ENCODE data around the gene ARPP21.
A peak's percentile ranks its signal among the peaks of the same experiment; 100 is the strongest.

The ARPP21 gene

DNA sequence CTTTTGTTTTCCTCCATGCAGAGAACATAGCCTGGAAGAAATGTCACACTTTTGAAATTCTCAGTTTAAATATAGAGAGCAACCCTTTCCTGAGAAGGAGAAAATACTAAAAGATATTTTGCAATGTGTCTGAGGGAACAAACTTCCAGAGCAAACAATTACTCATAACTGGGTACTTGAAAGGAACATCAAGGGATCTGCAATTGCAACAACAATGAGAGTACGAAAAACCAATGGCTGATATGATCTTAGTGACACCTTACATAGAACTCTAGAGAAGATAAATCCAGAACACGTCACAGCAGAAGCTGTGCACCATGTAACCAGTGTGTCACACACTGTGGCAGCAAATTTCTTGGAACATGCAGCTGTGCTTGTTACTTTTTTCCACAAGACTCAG lies 14.6 kb upstream of the ARPP21 start:
- H3K27me3 ChIP-seq (ENCODE audit: control insufficient read depth, insufficient read depth, low read length) = no peaks in the 10 kb centered on the region
- no peak overlapping the region for H3K4me2 ChIP-seq (ENCODE audit: low read length)
- no peaks in the 10 kb centered on the region for H3K9me3 ChIP-seq (replicated peaks; ENCODE audit: low read length)
- H3K36me3 ChIP-seq (ENCODE audit: insufficient read depth, low read length) = no peaks in the 10 kb centered on the region
- no peaks in the 10 kb centered on the region for H3K4me1 ChIP-seq (ENCODE audit: control insufficient read depth, insufficient read depth, low read length)
- no peak overlapping the region for H3K9ac ChIP-seq (ENCODE audit: low read depth, low read length)
- no peak overlapping the region for H3K4me3 ChIP-seq (ENCODE audit: low read length)

- H3K9me3 ChIP-seq (replicated peaks; ENCODE audit: low read length) = no peaks in the 10 kb centered on the region
- no peaks in the 10 kb centered on the region for H3K27me3 ChIP-seq (ENCODE audit: control insufficient read depth, insufficient read depth, low read length)
- H3K36me3 ChIP-seq (ENCODE audit: insufficient read depth, low read length) = no peaks in the 10 kb centered on the region
- H3K9ac ChIP-seq (ENCODE audit: low read depth, low read length) = no peak overlapping the region
- H3K4me2 ChIP-seq (ENCODE audit: low read length) = no peak overlapping the region
- H3K4me1 ChIP-seq (ENCODE audit: control insufficient read depth, insufficient read depth, low read length) = no peaks in the 10 kb centered on the region
- no peak overlapping the region for H3K4me3 ChIP-seq (ENCODE audit: low read length)
Measured at GRCh38 chr3:35633332-35634124, 5.8 kb upstream of the ARPP21 start.

GRCh38 chr3:35635407-35635806 lies 3.9 kb upstream of the ARPP21 start:
- Histone ChIP-seq H3K27me3 (ENCODE audit: control insufficient read depth, insufficient read depth, low read length) (peaks cover 6% of the 10 kb centered on the region), H3K4me2 (ENCODE audit: low read length) (no peak overlapping the region), H3K9ac (ENCODE audit: low read depth, low read length) (no peak overlapping the region), H3K4me1 (ENCODE audit: control insufficient read depth, insufficient read depth, low read length) (peaks cover 4% of the 10 kb centered on the region), H3K9me3 (replicated peaks; ENCODE audit: low read length) (no peaks in the 10 kb centered on the region), H3K36me3 (ENCODE audit: insufficient read depth, low read length) (no peaks in the 10 kb centered on the region), H3K4me3 (ENCODE audit: low read length) (no peak overlapping the region)

- Histone ChIP-seq H3K36me3 (ENCODE audit: insufficient read depth, low read length) (no peaks in the 10 kb centered on the region), H3K9ac (ENCODE audit: low read depth, low read length) (no peak overlapping the region), H3K27me3 (ENCODE audit: control insufficient read depth, insufficient read depth, low read length) (peaks cover 9% of the 10 kb centered on the region), H3K4me2 (ENCODE audit: low read length) (no peak overlapping the region), H3K9me3 (replicated peaks; ENCODE audit: low read length) (no peaks in the 10 kb centered on the region), H3K4me3 (ENCODE audit: low read length) (no peak overlapping the region), H3K4me1 (ENCODE audit: control insufficient read depth, insufficient read depth, low read length) (peaks cover 4% of the 10 kb centered on the region)
Measured at GRCh38 chr3:35635926-35636683, 3.2 kb upstream of the ARPP21 start.

DNA sequence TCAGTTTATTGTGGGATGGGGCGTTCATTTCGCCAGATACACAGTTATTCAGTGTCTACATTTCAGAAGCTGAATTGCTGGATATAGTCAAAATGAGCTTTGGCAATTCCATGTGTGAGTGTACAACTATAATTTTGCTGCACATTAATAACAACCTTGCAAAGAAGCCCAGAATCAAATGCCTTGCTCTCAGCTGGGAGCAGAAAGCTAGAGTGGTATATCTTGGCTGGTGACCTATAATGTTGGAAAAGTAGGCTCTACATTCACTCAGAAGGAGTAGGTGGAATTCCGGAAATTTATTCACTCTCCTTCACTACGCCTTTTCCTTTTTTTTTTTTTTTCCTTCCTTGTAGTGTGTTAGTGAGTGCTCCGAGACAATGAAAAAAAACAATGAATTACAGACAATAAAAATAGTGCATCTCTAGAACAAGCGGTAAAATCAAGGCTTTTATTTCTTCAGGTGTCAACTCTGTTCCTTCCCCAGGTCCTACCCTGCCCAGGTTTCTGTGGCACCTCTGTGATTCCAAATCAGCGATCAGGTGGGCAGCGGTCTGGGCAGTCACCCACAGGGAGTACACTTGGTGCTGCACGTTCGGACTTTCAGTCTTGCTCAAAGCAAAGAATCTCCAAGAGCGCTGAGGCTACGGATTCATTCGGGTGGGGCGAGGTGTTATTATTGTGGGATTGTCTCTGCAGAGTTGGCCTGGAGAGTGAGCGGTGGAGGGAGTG lies 910 bp upstream of the ARPP21 start:
- peaks cover 13% of the 10 kb centered on the region for H3K27me3 ChIP-seq (ENCODE audit: control insufficient read depth, insufficient read depth, low read length)
- H3K4me1 ChIP-seq (ENCODE audit: control insufficient read depth, insufficient read depth, low read length) = peaks cover 4% of the 10 kb centered on the region
- H3K4me3 ChIP-seq (ENCODE audit: low read length) = peak overlapping the region; percentile 80
- peak overlapping the region; percentile 97 for H3K4me2 ChIP-seq (ENCODE audit: low read length)
- H3K36me3 ChIP-seq (ENCODE audit: insufficient read depth, low read length) = no peaks in the 10 kb centered on the region
- H3K9ac ChIP-seq (ENCODE audit: low read depth, low read length) = no peak overlapping the region
- H3K9me3 ChIP-seq (replicated peaks; ENCODE audit: low read length) = no peaks in the 10 kb centered on the region

GRCh38 chr3:35638980-35639253 lies 408 bp upstream of the ARPP21 start:
- Histone ChIP-seq H3K4me2 (ENCODE audit: low read length) (peak overlapping the region; percentile 97), H3K4me1 (ENCODE audit: control insufficient read depth, insufficient read depth, low read length) (peaks cover 4% of the 10 kb centered on the region), H3K9ac (ENCODE audit: low read depth, low read length) (peak overlapping the region; percentile 54), H3K4me3 (ENCODE audit: low read length) (peak overlapping the region; percentile 80), H3K36me3 (ENCODE audit: insufficient read depth, low read length) (no peaks in the 10 kb centered on the region), H3K27me3 (ENCODE audit: control insufficient read depth, insufficient read depth, low read length) (peaks cover 13% of the 10 kb centered on the region), H3K9me3 (replicated peaks; ENCODE audit: low read length) (no peaks in the 10 kb centered on the region)

DNA sequence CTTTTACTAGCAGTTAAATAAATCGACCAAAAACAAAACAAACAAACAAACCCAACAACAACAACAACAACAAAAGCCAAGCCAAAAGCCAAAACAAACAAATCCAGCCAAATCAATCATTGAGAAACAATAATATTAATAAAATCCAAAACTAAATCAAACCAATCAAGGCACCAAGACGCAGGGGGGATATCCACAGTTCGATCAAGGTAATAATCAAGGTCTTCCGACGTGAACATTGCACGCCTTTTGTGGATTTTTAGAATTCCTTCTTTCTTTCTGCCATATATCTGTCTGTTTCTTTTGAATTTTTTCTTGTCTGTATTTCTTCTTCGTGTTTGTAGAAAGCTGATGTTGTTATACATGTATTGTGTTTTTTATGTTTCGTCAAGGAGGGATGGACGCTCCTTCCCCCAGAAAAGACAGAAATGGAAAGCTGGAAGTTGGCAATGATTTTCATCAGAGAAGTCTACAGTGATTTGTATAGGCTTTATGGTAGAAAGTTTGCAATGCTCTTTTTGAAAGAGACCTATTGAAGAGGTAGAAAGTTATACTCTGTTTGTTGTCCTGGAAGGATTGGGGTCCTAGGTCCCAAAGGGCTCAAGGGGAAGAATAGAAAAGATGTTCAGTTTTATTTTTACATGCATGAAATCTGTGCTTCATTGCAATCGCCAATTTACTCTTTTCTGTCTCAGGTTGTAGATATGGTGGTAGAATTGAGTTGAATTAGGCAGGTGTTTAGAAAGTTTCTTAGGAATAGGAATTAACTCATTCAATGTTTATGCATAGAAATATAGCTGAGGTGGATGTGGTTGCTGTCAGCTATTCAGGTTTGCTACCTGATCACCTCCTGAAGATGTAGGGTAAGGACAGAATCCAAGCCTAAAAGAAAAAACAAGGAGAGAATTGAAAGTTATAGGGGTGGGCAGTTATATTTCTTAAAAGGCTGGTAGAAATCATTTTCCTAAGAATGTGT lies 1.2 kb downstream of the ARPP21 start:
- Histone ChIP-seq H3K36me3 (ENCODE audit: insufficient read depth, low read length) (no peaks in the 10 kb centered on the region), H3K4me1 (ENCODE audit: control insufficient read depth, insufficient read depth, low read length) (peaks cover 4% of the 10 kb centered on the region), H3K4me2 (ENCODE audit: low read length) (peak overlapping the region; percentile 97), H3K4me3 (ENCODE audit: low read length) (peak overlapping the region; percentile 80), H3K9me3 (replicated peaks; ENCODE audit: low read length) (no peaks in the 10 kb centered on the region), H3K27me3 (ENCODE audit: control insufficient read depth, insufficient read depth, low read length) (peaks cover 13% of the 10 kb centered on the region), H3K9ac (ENCODE audit: low read depth, low read length) (peak overlapping the region; percentile 54)

DNA sequence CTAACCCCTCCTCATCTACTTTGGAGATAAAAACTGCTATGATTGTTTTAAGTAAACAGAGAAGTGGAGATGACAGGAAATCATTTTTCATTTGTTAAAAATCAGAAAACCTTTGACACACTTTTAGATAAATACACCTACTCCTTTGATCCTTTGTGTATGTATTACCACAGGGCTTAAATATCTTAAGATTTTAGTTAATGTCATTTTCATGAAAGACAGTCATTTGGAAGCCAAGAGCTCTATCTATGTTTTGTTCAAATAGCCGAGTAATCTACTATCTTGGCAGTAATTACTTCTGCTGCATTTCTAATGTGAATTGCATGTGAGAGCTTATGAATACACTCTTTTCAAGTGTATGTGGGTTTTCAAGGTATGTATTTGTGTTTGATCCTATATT lies 2.0 kb downstream of the ARPP21 start:
- peaks cover 13% of the 10 kb centered on the region for H3K27me3 ChIP-seq (ENCODE audit: control insufficient read depth, insufficient read depth, low read length)
- H3K4me3 ChIP-seq (ENCODE audit: low read length) = no peak overlapping the region
- H3K9me3 ChIP-seq (replicated peaks; ENCODE audit: low read length) = no peaks in the 10 kb centered on the region
- no peaks in the 10 kb centered on the region for H3K36me3 ChIP-seq (ENCODE audit: insufficient read depth, low read length)
- H3K4me1 ChIP-seq (ENCODE audit: control insufficient read depth, insufficient read depth, low read length) = peaks cover 4% of the 10 kb centered on the region
- no peak overlapping the region for H3K9ac ChIP-seq (ENCODE audit: low read depth, low read length)
- H3K4me2 ChIP-seq (ENCODE audit: low read length) = no peak overlapping the region

- no peak overlapping the region for H3K9ac ChIP-seq (ENCODE audit: low read depth, low read length)
- peaks cover 13% of the 10 kb centered on the region for H3K27me3 ChIP-seq (ENCODE audit: control insufficient read depth, insufficient read depth, low read length)
- peaks cover 4% of the 10 kb centered on the region for H3K4me1 ChIP-seq (ENCODE audit: control insufficient read depth, insufficient read depth, low read length)
- no peaks in the 10 kb centered on the region for H3K36me3 ChIP-seq (ENCODE audit: insufficient read depth, low read length)
- H3K9me3 ChIP-seq (replicated peaks; ENCODE audit: low read length) = no peaks in the 10 kb centered on the region
- H3K4me2 ChIP-seq (ENCODE audit: low read length) = no peak overlapping the region
- H3K4me3 ChIP-seq (ENCODE audit: low read length) = no peak overlapping the region
Measured at GRCh38 chr3:35641920-35642527, 2.7 kb downstream of the ARPP21 start.

- Histone ChIP-seq H3K4me1 (ENCODE audit: control insufficient read depth, insufficient read depth, low read length) (peaks cover 9% of the 10 kb centered on the region), H3K4me2 (ENCODE audit: low read length) (no peak overlapping the region), H3K9me3 (replicated peaks; ENCODE audit: low read length) (no peaks in the 10 kb centered on the region)
Measured at GRCh38 chr3:35643495-35643894, 4.2 kb downstream of the ARPP21 start.

More at GRCh38 chr3:35643495-35643894, 4.2 kb downstream of the ARPP21 start:
- H3K4me3 ChIP-seq (ENCODE audit: low read length) = no peak overlapping the region
- H3K36me3 ChIP-seq (ENCODE audit: insufficient read depth, low read length) = no peaks in the 10 kb centered on the region
- H3K27me3 ChIP-seq (ENCODE audit: control insufficient read depth, insufficient read depth, low read length) = peaks cover 13% of the 10 kb centered on the region
- no peak overlapping the region for H3K9ac ChIP-seq (ENCODE audit: low read depth, low read length)
